Measurements from ENCODE around the gene PERP.
"Not testable (repeated sequence)": the region's sequence is repeated elsewhere in the genome, so short reads cannot be mapped to it uniquely, and the experiment has no call there.

Gene PERP

DNA sequence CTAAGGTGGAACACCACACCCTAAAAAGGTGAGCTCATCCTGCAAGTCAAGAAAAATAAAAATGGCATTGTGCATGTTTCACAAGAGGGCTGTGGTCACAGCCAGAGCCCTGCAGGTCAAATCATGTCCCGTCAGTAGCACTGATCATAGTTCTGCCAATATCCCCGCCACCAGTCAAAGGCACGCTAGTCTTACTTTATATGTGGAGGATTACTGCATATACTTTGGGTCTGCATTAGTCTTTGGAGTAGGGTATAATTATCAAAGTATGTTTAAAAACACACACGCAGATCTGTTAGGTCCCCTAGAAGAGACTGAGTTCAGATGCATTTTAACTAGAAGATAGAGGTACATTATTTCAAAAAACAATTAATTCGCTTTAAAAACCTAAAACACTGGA lies 1.8 kb downstream of the PERP start:
- DNase-seq (ENCODE audit: low spot score) = no peak

DNA sequence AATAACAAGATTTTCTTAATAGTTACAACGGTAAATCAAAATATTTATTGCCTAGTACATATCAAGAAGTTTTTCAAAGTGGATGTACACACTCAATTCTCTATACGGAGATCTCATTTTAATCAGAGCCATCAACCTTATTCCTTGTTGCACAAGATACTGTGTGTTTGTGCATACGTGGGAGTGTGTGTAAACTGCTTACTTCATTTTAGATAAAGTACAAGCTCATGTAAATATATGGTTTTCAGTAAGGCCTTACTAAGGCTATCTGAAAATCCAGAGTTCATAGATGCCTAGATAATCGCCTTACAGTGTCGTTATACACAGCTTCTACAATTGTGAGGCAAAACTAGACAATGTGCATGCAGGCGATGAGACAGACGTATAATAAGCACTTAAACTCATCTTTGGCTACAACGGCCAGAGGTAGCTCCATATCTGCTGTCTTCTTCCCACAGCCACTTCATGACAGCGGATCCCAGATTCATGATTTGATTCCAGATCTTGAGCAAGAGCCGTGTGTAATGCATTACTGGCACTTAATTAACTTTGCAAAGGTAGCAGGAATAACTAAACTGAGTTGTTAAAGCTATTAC lies 2.5 kb downstream of the PERP start:
- DNase-seq (ENCODE audit: low spot score) = no peak

DNA sequence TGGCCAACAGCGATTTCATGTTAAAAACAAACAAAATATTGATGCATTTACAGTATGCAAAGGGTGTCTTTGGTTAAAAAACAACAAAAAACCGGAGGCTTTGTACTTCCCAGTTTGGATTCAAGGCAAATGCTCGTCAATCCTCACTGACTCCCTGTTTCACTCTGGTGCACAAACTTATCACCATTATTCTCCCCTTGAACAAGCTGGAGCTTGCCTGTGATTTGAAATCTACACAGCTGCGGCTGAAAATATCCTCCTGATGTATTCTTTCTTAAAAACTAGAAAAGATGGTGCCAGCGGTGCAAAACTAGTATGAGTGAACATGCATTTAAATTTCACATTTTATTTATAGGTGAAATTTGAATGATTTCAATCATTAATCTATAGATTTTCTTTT lies 3.3 kb downstream of the PERP start:
- no peak for DNase-seq (ENCODE audit: low spot score)

DNA sequence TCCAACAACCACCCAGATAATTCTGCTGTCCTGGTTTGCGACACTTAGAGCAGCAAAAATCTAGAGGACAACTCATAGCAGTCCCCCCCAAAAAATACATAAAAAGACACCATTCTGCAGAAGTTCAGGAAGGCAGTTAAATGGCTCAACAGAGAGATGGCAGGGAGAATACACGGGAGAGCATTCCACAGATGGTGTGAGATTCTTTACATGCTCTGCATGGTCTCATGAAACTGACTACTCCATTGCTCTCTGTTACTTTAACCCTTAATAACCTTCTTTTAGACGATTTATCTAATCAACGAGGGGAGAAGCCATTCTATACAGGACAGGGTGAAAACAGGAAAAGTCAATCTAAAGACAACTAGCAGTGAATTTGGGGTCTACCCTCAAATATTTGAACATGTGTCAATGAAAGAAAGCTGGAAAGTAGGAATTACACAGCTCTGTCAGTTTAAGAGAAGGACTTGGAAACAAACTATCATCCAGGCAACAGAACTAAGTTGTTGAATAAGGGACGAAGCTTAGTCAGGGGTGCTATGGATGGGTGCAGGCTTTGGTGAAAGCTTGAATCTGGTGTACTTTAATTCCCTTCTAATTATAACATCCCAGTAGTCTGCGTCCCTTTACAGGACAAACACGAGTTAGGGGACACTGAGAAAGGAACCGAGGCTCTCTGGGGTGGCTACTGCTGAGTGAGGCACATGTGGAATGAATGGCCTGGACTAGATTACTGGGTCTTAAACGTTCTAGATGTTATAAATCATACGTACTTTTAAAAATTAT lies 5.1 kb downstream of the PERP start:
- DNase-seq (ENCODE audit: low spot score) = no peak

DNA sequence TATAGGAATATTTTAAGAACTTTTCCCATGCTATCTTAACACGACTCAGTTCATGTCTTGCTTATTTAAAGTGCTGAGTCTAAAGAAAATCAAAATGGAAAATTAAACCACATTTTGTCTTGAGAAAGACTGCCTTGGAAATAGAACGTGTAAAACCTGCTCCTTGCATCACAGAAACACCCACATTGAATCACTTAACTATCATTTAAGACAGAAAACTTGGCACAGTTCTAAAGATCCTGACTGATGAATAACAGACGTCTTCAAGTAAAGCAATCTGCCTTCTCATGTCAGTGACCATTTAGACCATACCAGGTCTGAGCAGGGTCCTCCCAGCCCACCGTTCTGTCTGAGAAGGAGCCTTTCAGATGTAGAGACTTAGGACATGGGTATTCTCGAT lies 7.4 kb downstream of the PERP start:
- peak; percentile 62 for DNase-seq (ENCODE audit: low spot score)

DNA sequence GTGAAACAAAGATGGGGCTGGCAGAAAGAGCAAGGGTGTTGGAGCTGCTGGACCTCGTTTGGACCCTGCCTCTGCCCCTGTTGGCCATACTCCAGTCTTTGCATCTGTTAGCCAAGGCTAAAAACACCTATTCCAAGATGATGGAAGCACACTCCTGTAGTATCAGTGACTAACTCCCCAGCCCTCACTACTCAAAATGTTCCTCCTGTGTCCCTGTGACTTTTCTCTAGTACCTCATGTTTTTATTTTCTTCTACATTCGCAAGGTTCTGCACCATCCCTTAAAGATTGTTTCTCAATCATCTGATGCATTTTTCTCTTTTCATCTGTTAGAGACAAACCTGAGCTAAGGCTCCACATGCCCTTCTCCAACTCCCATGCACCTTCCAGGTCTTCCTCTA lies 8.9 kb downstream of the PERP start:
- no peak for DNase-seq (ENCODE audit: low spot score)

DNA sequence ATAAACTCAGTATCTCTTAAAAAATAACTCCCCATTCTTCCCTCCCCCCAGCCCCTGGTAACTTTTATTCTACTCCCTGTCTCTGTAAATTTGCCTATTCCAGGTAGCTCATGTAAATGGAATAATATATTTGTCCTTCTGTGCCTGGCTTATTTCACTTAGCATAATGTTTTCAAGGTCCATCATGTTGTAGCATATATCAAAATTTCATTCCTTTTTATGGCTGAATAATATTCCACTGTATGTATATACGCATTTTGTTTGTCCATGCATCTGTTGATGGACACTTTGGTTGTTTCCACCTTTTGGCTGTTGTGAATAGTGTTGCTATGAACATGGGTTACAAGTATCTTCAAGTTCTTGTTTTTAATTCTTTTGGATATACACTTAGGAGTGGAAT lies 13.0 kb downstream of the PERP start:
- no peak for DNase-seq (ENCODE audit: low spot score)

DNA sequence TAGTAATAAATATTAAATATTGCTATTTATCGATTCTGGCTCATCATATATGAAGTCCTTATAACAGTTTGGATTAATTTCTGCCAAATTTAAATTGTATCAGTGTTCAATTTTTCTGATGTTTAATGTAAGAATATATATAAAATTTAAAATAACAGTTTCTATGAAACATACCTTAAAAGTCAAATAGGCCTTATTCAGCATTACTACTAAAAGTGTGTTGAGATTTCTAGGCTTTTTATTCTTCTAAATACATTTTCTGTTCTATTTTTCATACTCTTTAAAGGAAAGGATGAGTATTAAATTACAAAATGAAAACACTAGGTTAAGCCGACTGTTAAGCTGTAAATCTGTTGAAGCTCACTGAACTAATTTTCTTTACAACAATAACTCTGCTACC lies 13.6 kb downstream of the PERP start:
- no peak for DNase-seq (ENCODE audit: low spot score)

DNA sequence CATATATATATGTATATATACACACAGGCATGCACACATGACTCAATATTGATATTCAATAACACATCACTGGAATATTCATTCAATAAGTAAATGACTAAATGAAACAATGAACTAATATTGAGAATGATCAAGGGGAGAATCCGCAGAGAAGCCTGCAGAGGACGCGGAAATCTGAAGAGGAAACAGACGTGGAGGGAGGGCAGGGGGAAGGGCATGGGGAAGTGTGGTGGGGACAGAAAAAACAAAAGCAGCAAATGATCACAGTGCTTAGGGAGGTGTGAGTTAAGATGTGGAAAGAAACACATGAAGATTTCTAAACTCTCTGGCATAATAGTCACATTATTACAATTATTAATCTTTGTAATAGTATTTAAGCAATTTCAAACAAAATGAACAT lies 14.5 kb downstream of the PERP start:
- DNase-seq (ENCODE audit: low spot score) = no peak

DNA sequence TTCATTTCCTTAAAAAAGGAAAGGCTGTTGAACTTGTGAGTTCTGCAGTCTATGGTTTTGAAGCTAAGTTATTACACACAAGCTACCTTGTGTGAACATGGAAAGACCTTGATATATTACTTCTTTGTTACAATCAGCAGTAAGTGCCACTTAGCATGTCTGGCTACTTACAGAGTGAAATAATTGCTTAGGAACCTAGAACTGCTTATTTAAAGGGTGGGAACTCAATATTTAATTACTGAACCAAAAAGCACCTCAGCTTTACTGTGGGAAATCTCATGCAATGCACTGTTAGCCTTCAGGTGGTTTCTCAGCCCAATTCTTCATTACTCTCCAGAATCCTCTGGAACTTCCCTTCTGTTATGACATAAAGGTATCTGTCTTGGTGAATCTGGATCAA lies 17.9 kb downstream of the PERP start:
- DNase-seq (ENCODE audit: low spot score) = no peak

DNA sequence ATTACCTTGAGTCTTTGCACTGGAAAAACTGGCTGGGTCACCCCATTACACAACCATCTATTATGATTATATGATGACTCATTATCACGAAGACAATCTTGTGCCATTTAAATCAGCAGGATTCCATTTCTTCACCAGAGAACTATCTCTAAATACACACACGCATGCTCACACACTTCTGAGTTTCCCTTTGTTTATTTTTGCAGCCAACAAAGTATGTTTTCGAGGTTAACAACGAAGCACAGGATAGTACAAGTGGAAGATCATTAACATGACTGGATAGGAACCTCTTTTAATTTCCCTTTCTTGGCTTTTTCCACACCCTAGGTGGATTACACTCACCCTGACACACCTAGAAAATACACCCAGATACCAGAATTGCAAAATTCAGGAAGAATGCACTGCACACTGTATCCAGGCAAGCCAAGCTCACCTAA lies 18.9 kb downstream of the PERP start:
- peak; percentile 73 for DNase-seq (ENCODE audit: low spot score)

DNA sequence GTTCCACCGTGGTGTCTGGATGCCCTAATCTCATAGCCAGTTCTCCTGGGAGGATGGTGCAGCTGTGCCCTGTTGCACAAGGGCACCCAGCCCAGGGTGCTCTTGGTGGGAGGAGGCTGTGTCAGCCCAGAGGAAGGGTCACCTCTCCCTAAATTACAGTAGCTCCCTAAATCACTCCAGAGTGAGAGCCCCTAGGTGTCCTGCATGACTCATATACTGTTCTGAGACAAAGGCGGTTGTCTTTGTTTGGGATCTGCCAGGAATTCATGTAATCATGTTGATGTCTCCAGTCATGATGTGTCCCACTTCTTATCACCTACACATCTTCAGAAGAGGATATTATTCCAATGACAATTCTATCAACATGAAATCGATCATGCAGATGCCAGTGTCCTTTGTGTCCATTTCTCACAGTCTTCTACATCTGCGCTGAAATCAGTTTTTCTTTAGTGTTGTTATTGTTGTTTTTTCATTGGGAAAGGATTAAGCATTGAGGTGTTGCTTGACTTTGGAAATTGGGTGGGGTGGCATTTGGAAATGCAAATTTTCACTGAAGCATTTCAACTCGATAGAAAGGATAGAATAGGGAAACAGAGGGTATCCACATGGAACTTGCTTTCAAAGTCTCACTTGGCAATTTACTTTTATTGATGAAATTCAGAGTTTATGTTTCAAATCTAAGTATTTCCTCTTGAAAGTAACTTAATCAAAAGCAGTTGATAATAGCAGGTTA lies 19.5 kb downstream of the PERP start:
- no peak for DNase-seq (ENCODE audit: low spot score)

DNA sequence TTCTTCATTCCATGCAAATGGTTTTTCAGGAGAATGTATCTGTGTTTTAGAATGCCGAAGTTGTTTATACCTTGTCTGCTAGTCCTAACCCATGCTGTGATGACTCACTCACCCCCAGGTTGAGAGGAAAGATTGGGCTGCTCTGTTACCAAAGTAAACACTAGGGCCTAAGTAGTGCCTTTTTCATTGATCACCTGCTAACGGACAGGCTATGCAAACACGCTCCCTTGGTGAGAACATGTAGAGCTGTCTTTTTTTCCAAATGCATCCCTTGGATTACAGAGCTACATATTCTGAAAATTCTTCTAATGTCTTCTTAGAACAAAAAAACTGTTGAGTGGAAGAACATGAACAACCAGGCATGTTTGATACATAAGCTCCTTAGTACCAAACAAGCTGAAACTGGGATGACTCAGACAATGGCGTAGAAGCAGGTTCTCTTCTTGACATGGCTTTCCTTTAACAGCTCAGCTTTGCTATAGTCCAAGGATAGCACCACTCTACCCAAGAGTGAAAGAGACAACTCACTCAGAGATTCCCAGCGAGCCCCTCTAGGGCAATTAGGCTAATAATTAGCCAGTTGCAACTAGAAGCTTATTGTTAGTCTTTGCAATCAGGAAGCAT lies 20.5 kb downstream of the PERP start:
- DNase-seq (ENCODE audit: low spot score) = no peak

DNA sequence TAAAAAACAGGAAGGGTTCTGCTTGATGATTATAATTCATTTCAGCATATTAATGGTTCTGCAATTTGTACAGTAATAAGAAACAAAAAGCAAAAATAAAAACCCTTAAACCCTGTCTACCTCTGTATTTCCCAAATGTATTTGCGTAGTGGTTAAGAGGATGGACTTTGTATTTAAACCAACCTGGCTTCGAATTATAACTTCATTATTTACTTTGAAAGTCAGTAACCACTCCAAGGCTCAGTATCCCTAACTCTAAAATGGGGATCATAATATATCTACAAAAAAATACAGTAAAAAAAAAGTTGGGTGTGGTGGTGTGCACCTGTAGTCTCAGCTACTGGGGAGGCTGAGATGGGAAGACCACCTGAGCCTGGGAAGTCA lies 21.4 kb downstream of the PERP start:
- DNase-seq (ENCODE audit: low spot score) = no peak

DNA sequence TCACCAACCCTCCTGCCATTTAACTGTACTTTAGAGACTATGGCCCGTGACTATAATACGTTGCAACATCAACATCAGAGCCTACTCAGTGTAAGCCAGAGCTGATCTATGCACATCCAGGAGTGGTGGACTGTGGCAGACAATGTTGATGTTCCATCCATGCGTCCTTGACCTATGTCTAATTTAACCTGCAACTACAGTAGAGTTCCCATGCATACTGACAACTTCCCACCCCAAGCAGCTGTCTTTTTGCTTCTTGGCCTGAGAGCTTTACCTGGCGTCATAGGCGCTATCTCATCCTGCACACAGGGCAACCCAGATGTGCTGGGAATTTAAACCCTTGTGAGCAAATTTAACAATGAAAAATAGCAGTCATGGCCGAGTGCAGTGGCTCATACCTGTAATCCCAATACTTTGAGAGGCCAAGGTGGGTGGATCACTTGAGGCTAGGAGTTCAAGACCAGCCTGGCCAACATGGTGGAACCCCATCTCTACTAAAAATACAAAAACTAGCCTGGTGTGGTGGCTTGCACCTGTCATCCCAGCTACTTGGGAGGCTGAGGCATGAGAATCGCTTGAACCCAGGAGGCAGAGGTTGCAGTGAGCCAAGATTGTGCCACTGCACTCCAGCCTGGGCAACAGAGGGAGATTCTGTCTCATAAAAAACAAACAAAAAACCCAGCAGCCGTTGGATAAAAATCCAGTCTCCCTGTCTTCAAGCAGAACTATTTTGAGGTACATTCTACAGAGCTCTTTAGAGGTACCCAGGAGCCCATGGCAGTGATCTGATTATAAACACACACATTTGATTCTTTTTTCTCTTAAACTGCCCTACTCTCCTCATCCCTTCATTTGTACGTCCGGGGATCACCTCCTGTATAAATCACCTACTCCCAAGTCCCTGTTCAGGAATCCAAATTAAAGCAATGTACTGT lies 22.0 kb downstream of the PERP start:
- DNase-seq (ENCODE audit: low spot score) = no peak

DNA sequence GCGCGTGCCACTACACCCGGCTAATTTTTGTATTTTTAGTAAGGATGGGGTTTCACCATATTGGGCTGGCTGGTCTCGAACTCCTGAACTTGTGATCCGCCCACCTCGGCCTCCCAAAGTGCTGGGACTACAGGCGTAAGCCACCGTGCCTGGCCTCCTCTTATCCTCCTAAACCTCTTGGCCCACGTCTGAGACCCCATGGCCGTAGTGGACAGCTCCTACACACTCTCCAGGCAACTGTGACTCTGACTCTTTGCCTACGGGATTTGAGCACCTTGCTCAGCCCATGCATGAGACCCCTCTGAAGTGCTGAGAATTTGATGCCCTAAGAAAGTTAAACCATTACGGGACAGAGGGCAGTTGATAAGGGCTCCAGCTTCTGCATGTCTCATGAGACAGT lies 25.0 kb downstream of the PERP start:
- DNase-seq (ENCODE audit: low spot score) = no peak

DNA sequence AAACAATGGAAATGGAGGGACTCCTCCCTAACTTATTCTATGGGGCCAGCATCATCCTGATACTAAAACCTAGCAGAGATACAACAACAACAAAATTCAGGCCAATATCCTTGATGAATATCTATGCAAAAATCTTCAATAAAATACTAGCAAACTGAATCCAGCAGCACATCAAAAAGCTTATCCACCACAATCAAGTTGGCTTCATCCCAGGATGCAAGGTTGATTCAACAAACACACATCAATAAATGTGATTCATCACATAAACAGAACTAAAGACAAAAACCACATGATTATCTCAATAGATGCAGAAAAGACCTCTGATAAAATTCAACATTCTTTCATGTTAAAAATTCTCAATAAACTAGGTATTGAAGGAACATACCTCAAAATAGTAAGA lies 27.7 kb downstream of the PERP start:
- DNase-seq (ENCODE audit: low spot score) = not testable (repeated sequence)

DNA sequence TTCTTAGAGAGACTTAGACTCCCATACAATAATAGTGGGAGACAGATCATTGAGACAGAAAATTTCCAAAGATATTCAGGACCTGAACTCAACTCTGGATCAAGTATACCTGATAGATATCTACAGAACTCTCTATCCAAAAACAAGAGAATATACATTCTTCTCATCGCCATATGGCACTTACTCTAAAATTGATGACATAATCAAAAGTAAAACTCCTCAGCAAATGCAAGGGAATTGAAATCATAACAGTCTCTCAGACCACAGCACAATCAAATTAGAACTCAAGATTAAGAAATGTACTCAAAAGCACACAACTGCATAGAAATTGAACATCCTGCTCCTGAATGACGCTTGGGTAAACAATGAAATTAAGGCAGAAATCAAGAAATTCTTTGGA lies 28.7 kb downstream of the PERP start:
- no peak for DNase-seq (ENCODE audit: low spot score)

DNA sequence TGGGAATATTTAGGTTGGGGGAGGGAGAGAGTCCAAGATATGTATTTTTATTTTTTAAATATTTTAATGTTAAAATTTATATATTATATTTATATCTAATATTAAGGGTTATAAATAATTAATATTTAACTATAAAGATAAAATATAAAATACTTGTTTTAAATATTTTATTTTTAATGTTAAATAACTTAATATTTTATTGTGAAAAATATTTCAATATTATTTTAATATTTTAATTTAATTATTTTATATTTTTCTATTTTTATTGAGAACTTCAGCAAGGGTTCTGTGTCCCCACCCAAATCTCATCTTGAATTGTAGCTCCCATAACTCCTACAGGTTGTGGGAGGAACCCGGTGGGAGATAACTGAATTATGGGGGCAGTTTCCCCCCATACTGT lies 34.0 kb downstream of the PERP start:
- DNase-seq (ENCODE audit: low spot score) = no peak

DNA sequence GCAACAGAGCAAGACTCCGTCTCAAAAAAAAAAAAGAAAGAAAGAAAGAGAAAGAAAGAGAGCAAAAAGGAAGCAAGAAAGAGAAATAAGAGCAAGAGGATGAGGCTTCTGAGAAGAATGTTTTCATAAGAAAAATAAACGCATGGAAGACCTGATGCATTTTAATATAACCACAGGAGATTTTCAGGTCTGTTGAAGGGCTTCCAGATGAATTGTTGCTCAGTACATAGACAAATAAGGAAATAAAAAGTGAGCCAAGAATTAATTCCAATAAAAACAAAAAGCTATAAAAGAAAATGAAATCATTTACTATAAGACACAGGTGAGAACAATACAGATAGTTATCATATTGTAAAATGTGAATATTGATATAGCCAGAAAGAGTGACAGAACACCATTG lies 43.5 kb downstream of the PERP start:
- DNase-seq (ENCODE audit: low spot score) = no peak

DNA sequence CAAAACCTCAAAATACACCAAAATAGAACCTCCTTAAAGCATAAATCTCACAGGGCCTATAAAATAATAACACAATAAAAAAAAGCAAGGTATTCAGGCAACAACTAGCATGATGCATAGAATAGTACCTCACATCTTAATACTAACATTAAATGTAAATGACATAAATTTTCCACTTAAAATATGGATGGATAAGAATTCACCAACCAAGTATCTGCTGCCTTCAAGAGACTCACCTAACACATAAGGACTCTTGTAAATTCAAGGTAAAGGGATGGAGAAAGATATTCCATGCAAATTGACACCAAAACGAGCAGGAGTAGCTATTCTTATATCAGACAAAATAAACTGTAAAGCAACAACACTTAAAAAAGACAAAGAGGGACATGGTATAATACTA lies 52.2 kb downstream of the PERP start:
- no peak for DNase-seq (ENCODE audit: low spot score)

DNA sequence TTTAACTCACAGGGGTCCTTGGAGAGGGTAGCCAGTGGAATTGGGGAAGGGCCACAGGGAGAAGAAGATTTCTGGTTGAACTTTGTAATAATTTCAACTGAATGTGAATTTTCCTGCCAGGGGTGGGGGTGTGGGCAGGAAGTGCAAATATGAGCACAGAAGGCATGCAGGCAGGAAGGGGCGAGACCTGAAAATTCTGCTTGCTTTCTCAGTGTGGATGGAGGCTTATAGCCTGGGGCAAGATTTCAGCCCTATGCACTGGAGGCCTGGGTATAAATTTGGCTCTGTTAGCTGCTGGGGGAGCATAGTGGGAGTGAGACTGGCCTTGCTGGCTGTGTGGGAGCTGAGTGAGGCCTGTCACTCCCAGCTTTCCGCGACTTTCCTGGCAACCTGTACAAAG lies 54.4 kb downstream of the PERP start:
- no peak for DNase-seq (ENCODE audit: low spot score)

All from AG08395 (cell line).